A549 (cell line): Measurements from ENCODE around the gene TRIO.

Experiments used
- CHD2 ChIP-seq: fragments of 150-350 bp; IDR thresholded peaks from 2 replicates; pipeline ENCODE4 v1.6.1; 2014; ENCODE audit warnings: low read length; ENCODE audit not compliant: partially characterized antibody
- EP300 ChIP-seq, 2 experiments: fragments of >200 bp; sonication (Bioruptor Twin); formaldehyde crosslinking; IDR thresholded peaks; 2 replicates in 1 of 2; 3 replicates in 1 of 2; pipeline ENCODE4 v1.6.1; 2016 to 2017
- ESRRA ChIP-seq: fragments of 150-350 bp; IDR thresholded peaks from 2 replicates; pipeline ENCODE4 v1.6.1; 2014; ENCODE audit warnings: mild to moderate bottlenecking, low read length, borderline replicate concordance
- JUN ChIP-seq, 2 experiments: fragments of >200 bp; sonication (Bioruptor Twin); formaldehyde crosslinking; IDR thresholded peaks; 2 replicates in 1 of 2; 3 replicates in 1 of 2; pipeline ENCODE4 v1.6.1; 2016 to 2017
- MAZ ChIP-seq: fragments of 150-350 bp; IDR thresholded peaks from 2 replicates; pipeline ENCODE4 v1.6.1; 2014; ENCODE audit warnings: antibody characterized with exemption, low read depth, low read length, borderline replicate concordance
- NFE2L2 ChIP-seq: fragments of 150-350 bp; conservative IDR thresholded peaks from 2 replicates; pipeline ENCODE4 v1.6.1; 2014; ENCODE audit warnings: low read length
- POLR2A ChIP-seq: IDR thresholded peaks from 2 replicates; pipeline ENCODE4 v1.6.1; 2012; ENCODE audit warnings: mild to moderate bottlenecking, low read length
- RAD21 ChIP-seq, 2 experiments: fragments of >200 bp in 1 of 2; sonication (Bioruptor Twin) in 1 of 2; formaldehyde crosslinking in 1 of 2; IDR thresholded peaks in 1 of 2; conservative IDR thresholded peaks in 1 of 2; 2 replicates in 1 of 2; 3 replicates in 1 of 2; pipeline ENCODE4 v1.6.1; 2012 to 2018; ENCODE audit warnings: inconsistent platforms in 1 of 2
- RCOR1 ChIP-seq: fragments of 150-350 bp; IDR thresholded peaks from 2 replicates; pipeline ENCODE4 v1.6.1; 2014; ENCODE audit warnings: antibody characterized with exemption, low read length, low read depth
- TF ChIP-seq, protein P1 (sequence below): fragments of >200 bp; sonication (Bioruptor Twin); formaldehyde crosslinking; IDR thresholded peaks from 3 replicates; pipeline ENCODE4 v1.5.1; 2016
- TF ChIP-seq, protein P2 (sequence below): IDR thresholded peaks from 2 replicates; pipeline ENCODE4 v1.6.1; 2012; ENCODE audit warnings: low read depth, borderline replicate concordance
- TF ChIP-seq, protein P3 (sequence below): fragments of 200-600 bp; sonication (generic); IDR thresholded peaks from 2 replicates; pipeline ENCODE4 v1.6.1; 2016; ENCODE audit warnings: antibody characterized with exemption, mild to moderate bottlenecking, moderate library complexity

DNA sequence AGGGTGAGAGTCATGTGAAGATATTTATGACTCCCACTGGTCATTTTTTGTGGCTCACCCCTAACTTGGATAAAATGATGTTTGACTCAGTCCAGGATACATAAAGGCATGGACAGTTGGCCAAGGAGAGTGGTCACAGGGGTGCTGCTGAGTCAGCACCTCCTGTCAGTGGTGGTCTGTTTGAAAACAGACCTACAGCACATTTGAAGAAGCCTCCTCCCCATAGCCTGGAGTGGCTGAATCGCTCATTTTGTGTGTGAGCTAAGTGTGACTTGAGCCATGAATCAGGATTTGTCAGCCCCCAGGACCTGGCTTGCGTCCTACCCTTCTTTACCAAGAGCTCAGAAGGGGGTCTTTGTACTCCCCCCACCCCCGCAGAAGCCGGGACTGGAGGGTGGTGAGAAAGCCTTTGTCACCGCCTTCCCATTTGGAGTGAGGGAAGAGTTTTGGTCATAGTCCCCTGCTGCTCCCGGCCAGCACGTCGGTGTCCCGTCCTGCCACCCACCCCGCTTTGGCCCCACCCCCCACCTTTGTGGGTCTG lies 35.6 kb downstream of the TRIO start:
- TF ChIP-seq RCOR1 = no peak
- no peak for TF ChIP-seq CHD2
- no peak for TF ChIP-seq MAZ
- TF ChIP-seq NFE2L2 = no peak
- TF ChIP-seq, protein P1, sequence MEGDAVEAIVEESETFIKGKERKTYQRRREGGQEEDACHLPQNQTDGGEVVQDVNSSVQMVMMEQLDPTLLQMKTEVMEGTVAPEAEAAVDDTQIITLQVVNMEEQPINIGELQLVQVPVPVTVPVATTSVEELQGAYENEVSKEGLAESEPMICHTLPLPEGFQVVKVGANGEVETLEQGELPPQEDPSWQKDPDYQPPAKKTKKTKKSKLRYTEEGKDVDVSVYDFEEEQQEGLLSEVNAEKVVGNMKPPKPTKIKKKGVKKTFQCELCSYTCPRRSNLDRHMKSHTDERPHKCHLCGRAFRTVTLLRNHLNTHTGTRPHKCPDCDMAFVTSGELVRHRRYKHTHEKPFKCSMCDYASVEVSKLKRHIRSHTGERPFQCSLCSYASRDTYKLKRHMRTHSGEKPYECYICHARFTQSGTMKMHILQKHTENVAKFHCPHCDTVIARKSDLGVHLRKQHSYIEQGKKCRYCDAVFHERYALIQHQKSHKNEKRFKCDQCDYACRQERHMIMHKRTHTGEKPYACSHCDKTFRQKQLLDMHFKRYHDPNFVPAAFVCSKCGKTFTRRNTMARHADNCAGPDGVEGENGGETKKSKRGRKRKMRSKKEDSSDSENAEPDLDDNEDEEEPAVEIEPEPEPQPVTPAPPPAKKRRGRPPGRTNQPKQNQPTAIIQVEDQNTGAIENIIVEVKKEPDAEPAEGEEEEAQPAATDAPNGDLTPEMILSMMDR = no peak
- no peak for TF ChIP-seq POLR2A
- no peak for TF ChIP-seq ESRRA
- TF ChIP-seq EP300 (IDR thresholded peaks at IDR 0.05) = 0 out of 5 replicates have a peak, but pooled peaks of 1 of the 2 experiments have one; percentile 26
- TF ChIP-seq, protein P2, sequence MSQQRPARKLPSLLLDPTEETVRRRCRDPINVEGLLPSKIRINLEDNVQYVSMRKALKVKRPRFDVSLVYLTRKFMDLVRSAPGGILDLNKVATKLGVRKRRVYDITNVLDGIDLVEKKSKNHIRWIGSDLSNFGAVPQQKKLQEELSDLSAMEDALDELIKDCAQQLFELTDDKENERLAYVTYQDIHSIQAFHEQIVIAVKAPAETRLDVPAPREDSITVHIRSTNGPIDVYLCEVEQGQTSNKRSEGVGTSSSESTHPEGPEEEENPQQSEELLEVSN = no peak
- no peak; a peak in 1 of 5 replicates for TF ChIP-seq JUN (IDR thresholded peaks at IDR 0.05)
- TF ChIP-seq RAD21 (conservative IDR thresholded peaks at IDR 0.05 in 1 of 2, IDR thresholded peaks at IDR 0.05 in 1 of 2) = no peak
- TF ChIP-seq, protein P3, sequence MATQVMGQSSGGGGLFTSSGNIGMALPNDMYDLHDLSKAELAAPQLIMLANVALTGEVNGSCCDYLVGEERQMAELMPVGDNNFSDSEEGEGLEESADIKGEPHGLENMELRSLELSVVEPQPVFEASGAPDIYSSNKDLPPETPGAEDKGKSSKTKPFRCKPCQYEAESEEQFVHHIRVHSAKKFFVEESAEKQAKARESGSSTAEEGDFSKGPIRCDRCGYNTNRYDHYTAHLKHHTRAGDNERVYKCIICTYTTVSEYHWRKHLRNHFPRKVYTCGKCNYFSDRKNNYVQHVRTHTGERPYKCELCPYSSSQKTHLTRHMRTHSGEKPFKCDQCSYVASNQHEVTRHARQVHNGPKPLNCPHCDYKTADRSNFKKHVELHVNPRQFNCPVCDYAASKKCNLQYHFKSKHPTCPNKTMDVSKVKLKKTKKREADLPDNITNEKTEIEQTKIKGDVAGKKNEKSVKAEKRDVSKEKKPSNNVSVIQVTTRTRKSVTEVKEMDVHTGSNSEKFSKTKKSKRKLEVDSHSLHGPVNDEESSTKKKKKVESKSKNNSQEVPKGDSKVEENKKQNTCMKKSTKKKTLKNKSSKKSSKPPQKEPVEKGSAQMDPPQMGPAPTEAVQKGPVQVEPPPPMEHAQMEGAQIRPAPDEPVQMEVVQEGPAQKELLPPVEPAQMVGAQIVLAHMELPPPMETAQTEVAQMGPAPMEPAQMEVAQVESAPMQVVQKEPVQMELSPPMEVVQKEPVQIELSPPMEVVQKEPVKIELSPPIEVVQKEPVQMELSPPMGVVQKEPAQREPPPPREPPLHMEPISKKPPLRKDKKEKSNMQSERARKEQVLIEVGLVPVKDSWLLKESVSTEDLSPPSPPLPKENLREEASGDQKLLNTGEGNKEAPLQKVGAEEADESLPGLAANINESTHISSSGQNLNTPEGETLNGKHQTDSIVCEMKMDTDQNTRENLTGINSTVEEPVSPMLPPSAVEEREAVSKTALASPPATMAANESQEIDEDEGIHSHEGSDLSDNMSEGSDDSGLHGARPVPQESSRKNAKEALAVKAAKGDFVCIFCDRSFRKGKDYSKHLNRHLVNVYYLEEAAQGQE = no peak
